Mesenteric fat pad (tissue), 1 donor: ENCODE results near the gene RANBP3. TPM values are rescaled to one million over a fixed set of nuclear protein-coding genes. Genes with fewer than 3 reads are reported as not detected.

Experiments
- DNase-seq: peaks from one replicate; pipeline ENCODE4 v3.0.0-alpha.2; 2020; ENCODE audit warnings: low spot score
- total RNA-seq: library from RNA; stranded (reverse); fragmentation: NEBNext Ultra II Directional; extraction: Animal tissue kit (Norgen Biotek cat#: 25700); gene quantifications from one replicate; pipeline ENCODE4 v1.2.1, GENCODE V29; 2021
- donor health status: DM: yes; HTN: yes; CAD: no.

Gene RANBP3
- total RNA-seq, 1 donor from 2014 or later: 56.7 TPM

DNA sequence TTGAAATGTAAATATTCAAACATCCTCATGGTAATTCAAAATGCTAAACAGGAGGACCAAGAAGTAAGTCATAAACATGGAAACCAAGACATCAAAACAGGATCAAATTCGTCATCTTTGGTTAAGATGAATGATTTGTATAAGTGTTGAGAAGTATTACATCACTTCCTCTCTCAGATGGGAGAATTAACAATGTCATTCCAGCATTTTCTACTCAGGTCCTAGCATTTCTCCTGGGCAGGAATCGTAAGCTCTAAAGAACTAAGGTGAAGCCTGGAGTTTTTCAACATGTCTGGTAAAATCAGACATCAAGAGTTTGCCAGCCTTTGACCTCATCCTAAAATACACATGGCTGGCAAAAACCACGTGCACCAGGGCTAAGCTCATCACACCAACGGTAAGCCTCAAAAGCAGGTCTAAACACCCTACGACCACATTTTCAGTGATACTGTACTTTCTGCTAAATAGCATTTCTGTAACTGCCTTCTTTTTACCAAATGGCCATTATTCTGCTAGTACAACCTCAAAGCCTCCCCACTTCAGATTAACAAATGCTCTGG lies 24.8 kb downstream of the RANBP3 start:
- no peak for DNase-seq

- DNase-seq: no peak
Observed at GRCh38 chr19:5952193-5953029, 25.5 kb downstream of the RANBP3 start.

DNA sequence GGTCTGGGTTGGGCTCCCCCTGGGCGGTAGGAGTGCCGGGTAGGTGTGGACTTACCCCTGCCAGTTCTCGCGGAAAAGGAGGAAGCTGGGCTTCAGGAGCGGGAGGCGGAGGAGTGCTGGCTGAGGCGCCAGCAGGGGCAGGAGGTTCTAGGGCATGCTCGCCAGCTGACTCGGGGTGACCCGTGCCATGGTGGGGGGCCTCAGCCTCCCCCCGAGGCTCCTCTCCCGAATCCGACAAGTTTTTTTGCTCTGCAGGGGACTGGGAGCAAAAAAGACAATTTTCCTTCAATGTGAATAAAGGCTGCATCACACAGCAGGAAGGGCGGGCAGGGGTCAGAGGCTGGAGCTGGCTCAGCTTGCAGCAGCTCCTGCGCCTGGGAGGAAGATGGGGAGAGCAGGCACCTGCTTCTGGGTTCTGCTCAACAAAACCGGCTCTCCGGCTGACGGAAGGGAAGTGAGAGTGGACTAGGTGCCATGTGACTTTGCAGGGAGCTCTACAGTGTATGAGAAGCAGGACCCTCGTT lies 26.5 kb downstream of the RANBP3 start:
- no peak for DNase-seq

DNA sequence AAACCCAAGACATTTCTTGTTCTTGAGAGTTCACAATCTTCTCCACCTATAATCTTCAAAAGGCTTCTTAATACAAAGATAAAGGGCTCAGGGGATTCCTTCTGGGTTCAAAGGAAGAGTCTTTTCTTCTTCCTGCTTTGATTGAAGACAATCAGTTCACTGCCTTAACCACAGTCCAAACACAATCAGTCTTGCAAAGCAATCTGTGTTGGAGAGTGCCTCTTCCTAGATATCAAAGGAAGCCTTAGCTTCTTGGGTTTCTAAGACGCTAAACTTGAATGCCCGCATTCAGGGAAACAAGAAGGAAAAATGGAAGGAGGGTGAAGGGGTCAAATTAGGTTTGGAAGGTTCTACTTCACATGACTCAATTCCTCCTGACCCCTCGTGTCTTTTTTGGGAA lies 27.2 kb downstream of the RANBP3 start:
- no peak for DNase-seq

GRCh38 chr19:5949792-5950305 lies 28.1 kb downstream of the RANBP3 start:
- no peak for DNase-seq

- DNase-seq: no peak
Observed at GRCh38 chr19:5948752-5949564, 29.0 kb downstream of the RANBP3 start.

DNA sequence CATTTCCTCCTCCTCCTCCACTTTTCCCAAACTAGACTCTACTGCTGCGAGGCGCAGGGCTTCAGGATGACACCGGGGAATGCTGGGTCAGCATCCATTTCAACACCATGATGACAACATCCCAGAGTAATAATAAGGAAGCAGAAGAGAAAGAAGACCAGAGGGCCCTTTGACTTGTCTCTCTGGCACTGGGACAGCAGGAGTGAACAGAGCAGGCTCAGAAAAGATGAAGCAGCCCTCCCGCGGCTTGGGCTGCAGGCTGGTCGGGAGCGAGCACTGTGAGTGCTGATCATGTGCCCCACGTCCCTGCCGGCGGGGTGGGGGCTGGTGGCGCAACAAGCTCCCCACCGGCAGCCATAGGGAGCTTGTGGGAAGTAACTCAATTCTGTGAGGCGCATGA lies 30.5 kb downstream of the RANBP3 start:
- no peak for DNase-seq

GRCh38 chr19:5943623-5944022 lies 34.3 kb downstream of the RANBP3 start:
- no peak for DNase-seq

- DNase-seq: no peak
Observed at GRCh38 chr19:5943045-5943444, 34.9 kb downstream of the RANBP3 start.

GRCh38 chr19:5941673-5942072 lies 36.3 kb downstream of the RANBP3 start:
- no peak for DNase-seq

GRCh38 chr19:5940260-5941208 lies 37.4 kb downstream of the RANBP3 start:
- no peak for DNase-seq

GRCh38 chr19:5937550-5937949 lies 40.4 kb downstream of the RANBP3 start:
- no peak for DNase-seq

GRCh38 chr19:5936292-5936592 lies 41.7 kb downstream of the RANBP3 start:
- DNase-seq: no peak

DNA sequence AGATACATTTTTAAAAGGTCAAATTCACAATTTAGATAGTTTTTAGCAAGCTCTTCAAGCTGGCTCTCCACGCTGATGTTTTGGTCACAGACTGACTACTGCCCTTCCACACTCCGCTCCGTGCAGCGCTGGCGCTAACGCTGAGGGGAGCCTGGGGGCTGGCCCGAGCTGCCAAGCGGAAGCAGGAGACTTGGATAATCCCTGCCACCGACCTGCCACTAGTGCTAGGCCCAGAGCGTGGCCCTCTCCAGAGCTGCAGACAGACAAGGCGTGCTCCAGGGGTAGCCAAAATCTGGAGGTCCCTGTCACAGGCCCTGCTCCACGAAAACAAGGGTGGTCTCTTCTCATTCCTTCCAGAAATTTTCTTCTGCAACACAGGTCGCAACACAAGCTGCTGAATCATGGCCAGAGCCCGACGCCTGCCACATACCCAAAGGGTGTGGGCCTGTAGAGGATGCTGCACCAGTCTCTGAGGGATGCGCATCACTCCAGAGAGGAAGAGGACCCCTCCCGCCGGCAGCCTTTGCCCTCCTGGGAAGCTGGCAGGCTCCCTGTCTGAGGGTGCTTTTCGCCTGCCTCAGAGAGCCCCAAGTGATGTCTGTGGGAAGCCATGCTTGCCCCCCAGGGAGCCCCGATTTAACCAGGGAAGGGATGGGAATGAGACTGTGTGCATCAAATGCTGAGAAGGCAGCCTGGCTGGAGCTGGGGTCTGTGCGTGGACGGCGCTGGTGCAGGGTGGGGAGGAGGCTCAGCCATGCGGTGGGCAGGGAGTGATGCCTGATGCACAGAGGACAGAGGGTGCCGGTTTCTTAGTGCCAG lies 42.3 kb downstream of the RANBP3 start:
- no peak for DNase-seq

DNA sequence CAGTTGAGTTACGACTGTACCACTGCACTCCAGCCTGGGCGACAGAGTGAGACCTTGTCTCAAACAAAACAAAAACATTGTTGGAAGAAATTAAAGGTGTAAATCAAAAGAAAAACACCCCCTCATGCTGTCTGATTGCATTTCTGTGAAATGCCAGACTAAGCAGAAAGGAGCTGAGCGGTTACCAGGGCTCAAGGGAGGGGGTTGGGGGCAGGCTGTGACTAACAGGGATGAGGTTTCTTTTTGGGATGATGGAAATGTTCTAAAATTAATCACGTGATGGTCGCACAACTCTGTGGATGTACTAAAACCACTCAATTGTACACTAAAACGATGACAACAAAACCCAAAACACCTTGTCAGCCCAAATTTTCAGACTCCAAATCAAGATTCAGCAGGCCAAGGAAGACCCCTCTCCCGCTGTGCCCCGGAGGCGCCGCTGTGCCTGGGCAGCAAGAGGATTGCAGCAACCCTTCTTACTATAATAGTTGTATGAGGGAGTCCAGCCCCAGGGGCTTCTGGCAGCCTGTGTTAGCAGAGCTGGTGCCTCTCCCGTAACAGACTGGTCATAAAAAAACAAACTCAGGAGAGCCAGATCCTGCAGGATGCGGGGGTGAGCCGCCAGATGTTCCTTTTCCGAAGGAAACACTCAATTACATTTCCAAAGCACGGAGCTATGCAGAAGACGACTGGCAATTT lies 43.0 kb downstream of the RANBP3 start:
- DNase-seq: no peak

DNA sequence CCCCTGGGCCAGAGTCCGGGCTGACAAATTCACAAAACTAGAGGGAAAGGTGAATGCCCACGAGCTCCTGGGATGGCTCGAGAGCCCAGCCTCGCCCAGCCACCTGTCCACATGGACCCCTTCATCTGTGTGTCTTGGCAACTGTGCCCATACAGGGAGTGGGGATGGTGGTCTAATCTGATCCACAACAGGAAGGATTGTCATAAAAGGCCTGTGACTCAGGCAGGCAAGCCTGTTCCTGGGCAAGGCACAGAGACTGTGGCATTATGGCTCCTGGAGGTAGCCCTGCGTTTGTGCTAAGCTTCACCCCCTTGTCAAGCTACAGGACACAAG lies 43.9 kb downstream of the RANBP3 start:
- DNase-seq: no peak

DNA sequence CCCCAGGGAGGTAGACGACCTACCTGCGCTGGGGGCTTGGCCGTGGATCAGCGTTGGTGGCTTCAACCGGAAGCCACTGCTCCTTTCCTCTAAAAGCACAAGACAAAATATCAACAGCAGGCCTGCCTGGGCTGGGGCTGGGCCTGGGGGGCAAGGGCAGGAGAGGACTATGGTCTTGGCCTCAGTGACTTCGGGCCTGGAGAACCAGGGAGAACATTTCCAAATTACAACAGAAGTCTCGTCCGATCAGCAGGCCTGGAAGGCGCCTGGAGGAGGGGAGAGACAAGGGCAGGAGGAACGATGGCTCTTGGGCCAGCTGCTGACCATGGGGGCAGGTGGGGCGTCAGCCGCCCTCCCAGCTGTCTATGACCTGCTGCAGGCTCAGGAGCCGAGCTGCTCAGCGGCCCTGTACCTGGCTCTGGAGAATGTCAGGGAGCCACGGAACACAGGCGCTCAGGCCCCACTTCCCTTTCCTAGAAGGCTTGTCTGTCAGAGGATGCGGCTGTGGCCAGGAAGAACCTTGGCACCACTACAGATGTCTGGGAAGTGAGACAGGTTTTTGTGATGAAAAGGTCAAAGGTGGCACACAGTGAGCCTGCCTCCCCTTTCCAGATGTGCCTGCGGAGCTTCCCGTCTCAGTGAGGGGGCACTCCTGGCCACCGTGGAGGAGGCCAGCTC lies 44.4 kb downstream of the RANBP3 start:
- DNase-seq: no peak

DNA sequence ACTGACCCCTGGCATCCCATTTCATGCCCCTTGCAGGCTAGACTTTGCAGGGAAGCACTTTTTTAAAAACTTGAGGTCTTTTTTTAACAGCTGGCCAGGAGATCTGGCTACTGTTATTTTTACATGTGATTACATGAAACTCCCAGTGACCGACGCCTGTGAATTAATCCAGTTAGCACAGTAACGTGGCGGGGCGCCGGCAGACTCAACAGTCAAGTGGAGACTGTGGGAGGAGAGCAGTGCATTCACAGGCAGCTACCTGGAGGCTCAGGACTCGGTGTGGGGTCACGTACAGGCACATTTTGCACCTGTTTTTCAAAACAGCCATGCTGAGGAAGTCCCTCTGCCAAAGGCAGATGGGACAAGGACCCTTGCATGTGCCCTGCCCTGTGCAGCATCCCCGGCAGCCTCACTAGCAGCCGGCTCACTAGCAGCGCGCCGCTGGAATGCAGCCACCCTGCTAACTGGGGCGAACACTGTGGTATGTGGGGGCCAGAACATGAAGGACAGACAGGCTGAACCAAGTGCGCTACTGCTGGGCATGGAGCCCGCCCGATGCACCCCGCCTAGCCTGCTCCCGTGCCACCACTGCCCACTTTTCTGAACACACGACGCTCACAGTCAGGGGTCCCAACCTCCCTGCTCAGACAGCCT lies 45.2 kb downstream of the RANBP3 start:
- DNase-seq: no peak
